ENCODE results near the gene FGF12. TPM values are rescaled to one million over a fixed set of nuclear protein-coding genes. Genes with fewer than 3 reads are reported as not detected.

The FGF12 gene
- total RNA-seq, 4 donors from 2014 or later = 0.54 to 6.3 (median 3.9) TPM

- DNase-seq = peak; percentile 80 to 83
- no peaks in the 10 kb centered on the region for H3K36me3 ChIP-seq
- H3K9me3 ChIP-seq = no peaks in the 10 kb centered on the region
- H3K4me1 ChIP-seq = peaks cover 43 to 53% of the 10 kb centered on the region in 2 donors
- 20 to 38% methylated on average over 3 of the region's 3 CpGs for WGBS, 2 donors
- intact Hi-C loops (cut with DNase I) = no loop called here
- peak overlapping the region in 2 of 3 donors; percentile 5 to 57 for H3K27ac ChIP-seq
- no peak for TF ChIP-seq CTCF (IDR thresholded peaks at IDR 0.05)
- no peak for TF ChIP-seq POLR2A (IDR thresholded peaks at IDR 0.05)
- H3K27me3 ChIP-seq = no peaks in the 10 kb centered on the region
- no peak overlapping the region for H3K4me3 ChIP-seq (replicated peaks in 1 of 3)
Observed at GRCh38 chr3:192273697-192274010, 453.7 kb downstream of the FGF12 start.

DNA sequence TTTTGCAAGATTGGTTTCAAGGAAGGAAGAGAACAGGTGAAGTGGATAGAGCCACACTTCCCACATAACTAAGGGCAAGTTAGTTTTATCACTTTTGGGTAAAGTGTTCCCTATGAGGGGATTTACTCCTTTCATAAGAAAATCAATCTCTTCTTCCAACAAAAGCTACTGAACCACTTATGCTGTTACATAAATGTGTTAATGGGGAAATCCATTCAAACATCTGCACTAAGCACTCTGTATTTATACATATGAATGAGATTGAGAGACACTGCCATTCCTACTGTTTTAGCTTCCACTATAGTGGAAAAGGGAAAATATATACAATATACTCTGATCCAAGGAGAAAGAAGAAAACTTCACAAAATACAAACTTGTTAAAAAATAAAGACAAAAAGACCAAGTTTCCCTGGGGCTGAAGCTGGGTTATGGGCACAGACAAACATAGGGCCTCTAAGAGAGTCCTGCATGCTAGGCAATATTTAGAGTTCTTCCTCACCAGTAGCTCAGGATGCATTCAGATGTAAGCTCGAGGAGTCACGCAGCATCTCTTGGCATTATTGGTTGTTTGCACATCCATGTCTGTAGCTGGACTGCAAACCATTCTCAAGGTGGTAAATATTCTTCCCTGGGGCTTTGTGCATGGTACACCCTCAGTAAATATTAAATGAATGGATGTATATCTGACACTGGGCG, 454.2 kb downstream of the FGF12 start:
- Histone ChIP-seq H3K36me3 (no peaks in the 10 kb centered on the region), H3K9me3 (no peaks in the 10 kb centered on the region), H3K27me3 (no peaks in the 10 kb centered on the region), H3K4me1 (peaks cover 43 to 53% of the 10 kb centered on the region in 2 donors), H3K27ac (peak overlapping the region; percentile 4 to 57 (median 31)), H3K4me3 (replicated peaks in 1 of 3) (no peak overlapping the region)
- intact Hi-C loops (cut with DNase I) = no loop called here
- 27 to 45% methylated on average over 3 of the region's 3 CpGs for WGBS, 2 donors
- peak; percentile 9 to 12 for DNase-seq
- TF ChIP-seq POLR2A (IDR thresholded peaks at IDR 0.05) = no peak
- no peak for TF ChIP-seq CTCF (IDR thresholded peaks at IDR 0.05)

- no peak overlapping the region for H3K4me3 ChIP-seq (replicated peaks in 1 of 3)
- H3K9me3 ChIP-seq = no peaks in the 10 kb centered on the region
- DNase-seq = no peak
- TF ChIP-seq CTCF (IDR thresholded peaks at IDR 0.05) (no peak), POLR2A (IDR thresholded peaks at IDR 0.05) (no peak)
- no peaks in the 10 kb centered on the region for H3K27me3 ChIP-seq
- H3K4me1 ChIP-seq = peaks cover 4 to 10% of the 10 kb centered on the region in 2 donors
- no peak overlapping the region for H3K27ac ChIP-seq
- H3K36me3 ChIP-seq = no peaks in the 10 kb centered on the region
- WGBS, 2 donors = 78 to 89% methylated on average over 4 of the region's 4 CpGs
- intact Hi-C loops (cut with DNase I) = no loop called here
Observed at GRCh38 chr3:192262001-192262400, 465.3 kb downstream of the FGF12 start.

DNA sequence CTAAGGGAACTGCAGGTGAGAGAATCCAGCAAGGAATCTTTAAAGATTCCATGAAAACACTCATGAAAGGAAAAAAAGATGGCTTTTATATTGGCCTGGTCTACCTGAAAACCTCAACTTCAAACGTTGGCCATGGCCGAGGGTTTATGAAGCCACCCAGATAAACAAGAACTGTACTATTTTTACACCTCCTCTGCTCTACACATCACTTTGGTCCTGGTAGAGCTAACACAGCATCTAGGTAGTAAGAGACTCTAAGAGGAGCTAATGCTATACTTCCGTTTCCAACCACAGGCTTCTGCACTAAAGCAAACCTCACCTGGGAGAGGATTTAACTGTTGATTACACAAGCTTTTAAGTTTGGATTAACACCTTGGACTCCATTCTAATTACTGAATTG, 466.2 kb downstream of the FGF12 start:
- TF ChIP-seq POLR2A (IDR thresholded peaks at IDR 0.05) = no peak
- no peak for TF ChIP-seq CTCF (IDR thresholded peaks at IDR 0.05)
- peaks cover 4 to 10% of the 10 kb centered on the region in 2 donors for H3K4me1 ChIP-seq
- no peak overlapping the region for H3K27ac ChIP-seq
- H3K36me3 ChIP-seq = no peaks in the 10 kb centered on the region
- no peak for DNase-seq
- intact Hi-C loops (cut with DNase I) = no loop called here
- H3K27me3 ChIP-seq = no peaks in the 10 kb centered on the region
- H3K4me3 ChIP-seq (replicated peaks in 1 of 3) = no peak overlapping the region
- H3K9me3 ChIP-seq = no peaks in the 10 kb centered on the region
- WGBS, 2 donors = 87 to 89% methylated on average over 3 of the region's 3 CpGs

DNA sequence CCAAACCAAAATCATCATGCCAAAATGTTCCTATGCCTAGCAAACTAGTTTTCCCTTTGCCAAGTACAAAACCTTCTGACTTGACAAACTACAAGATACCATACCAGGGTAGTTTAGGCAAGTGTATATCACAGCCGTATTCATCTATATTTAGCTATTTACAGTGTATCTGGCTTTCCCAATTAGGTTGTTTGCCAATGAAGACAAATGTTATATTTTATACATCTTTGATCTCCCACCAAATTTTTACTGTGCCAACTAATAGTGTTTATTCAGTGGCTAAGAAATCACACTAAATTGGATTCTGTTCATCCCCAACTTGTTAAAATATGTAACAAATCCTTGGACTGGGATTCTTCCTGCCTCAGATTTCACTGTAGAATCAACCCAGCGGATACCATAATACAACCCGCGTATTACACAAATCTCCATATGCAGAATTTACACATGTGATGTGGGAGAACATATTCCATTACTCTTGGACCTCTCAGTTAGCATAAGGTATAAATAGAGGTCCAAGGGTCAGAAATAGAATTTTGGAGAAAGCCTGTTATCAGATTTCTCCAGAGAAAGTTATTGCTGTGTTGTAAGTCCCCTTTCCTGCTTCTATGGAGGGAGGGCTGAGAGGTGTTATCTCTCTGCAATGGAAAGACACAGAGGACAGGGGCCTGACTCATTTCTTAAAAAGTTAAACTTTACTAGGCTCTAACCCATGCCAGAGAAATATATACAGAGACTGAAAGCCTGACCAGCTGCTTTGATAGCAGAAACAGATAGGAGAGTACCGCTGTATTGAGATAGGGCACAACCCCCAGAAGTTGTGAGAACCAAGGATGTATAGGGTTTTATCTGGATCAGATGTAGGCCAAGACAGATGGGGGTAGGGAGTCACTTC, 467.0 kb downstream of the FGF12 start:
- Histone ChIP-seq H3K27me3 (no peaks in the 10 kb centered on the region), H3K4me3 (replicated peaks in 1 of 3) (no peak overlapping the region), H3K9me3 (no peaks in the 10 kb centered on the region), H3K36me3 (no peaks in the 10 kb centered on the region), H3K27ac (no peak overlapping the region), H3K4me1 (peaks cover 4 to 10% of the 10 kb centered on the region in 2 donors)
- intact Hi-C loops (cut with DNase I) = no loop called here
- no peak for DNase-seq
- TF ChIP-seq POLR2A (IDR thresholded peaks at IDR 0.05) = no peak
- no peak for TF ChIP-seq CTCF (IDR thresholded peaks at IDR 0.05)
- WGBS, 2 donors = 95 to 96% methylated on average over 5 of the region's 5 CpGs
